ENCODE data around the gene RPRD1A. TPM values are rescaled to one million over a fixed set of nuclear protein-coding genes. Genes with fewer than 3 reads are reported as not detected.

Gene RPRD1A
- total and polyA plus RNA-seq, 9 of the 15 experiments (the other 6 are each of a cell fraction or from before 2014, with no cell fraction given): 30.2 to 142 (median 66.0) TPM

DNA sequence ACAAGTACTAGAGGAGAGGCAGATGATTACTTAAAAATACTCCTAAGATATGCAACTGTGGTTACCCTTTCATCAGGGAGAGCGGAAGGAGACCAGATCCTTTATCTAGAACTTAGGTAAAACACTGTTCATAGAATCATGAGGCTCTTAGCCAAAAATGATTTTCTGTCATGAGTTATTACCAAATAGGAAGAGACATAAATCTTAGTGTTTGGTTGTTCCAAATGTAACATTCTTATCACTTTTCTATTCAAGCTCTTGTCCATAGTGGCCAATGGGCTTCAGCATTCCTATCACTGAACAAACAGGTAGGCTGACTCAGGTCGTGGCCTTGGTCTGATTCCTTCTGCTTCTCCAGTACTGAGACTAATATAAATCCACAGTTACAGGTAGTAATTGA lies 38.5 kb downstream of the RPRD1A start:
- H3K9me3 ChIP-seq (replicated peaks; ENCODE audit: control insufficient read depth, insufficient read depth, low read depth, low read length): no peaks in the 10 kb centered on the region
- POLR2A ChIA-PET: interaction anchor here (0.6 to 1.8 kb wide), 2 partner anchors 11 to 19 kb away, joined by 3 to 4 read pairs; no protein-coding TSS in a partner anchor
- H3K79me2 ChIP-seq (ENCODE audit: control insufficient read depth, insufficient read depth, low read length): peaks cover 29% of the 10 kb centered on the region
- no peak overlapping the region for H3K4me2 ChIP-seq (ENCODE audit: insufficient read depth, low read length)
- CTCF ChIA-PET (ENCODE audit: low intra/inter-chr PET ratio): no interaction called here
- H4K20me1 ChIP-seq (replicated peaks; ENCODE audit: control insufficient read depth, insufficient read depth, low read length): no peaks in the 10 kb centered on the region
- ATAC-seq (no peak), DNase-seq (ENCODE audit: extremely low read depth in 1 of 4, low spot score in 3 of 4) (no peak), FAIRE-seq (no peak)
- H3K27me3 ChIP-seq (ENCODE audit: control insufficient read depth in 2 of 2, insufficient read depth in 2 of 2, low read length in 2 of 2): no peaks in the 10 kb centered on the region
- TF ChIP-seq ZNF23 (CRISPR knock-in tag; IDR thresholded peaks at IDR 0.05): no peak
- TF ChIP-seq, protein P1, sequence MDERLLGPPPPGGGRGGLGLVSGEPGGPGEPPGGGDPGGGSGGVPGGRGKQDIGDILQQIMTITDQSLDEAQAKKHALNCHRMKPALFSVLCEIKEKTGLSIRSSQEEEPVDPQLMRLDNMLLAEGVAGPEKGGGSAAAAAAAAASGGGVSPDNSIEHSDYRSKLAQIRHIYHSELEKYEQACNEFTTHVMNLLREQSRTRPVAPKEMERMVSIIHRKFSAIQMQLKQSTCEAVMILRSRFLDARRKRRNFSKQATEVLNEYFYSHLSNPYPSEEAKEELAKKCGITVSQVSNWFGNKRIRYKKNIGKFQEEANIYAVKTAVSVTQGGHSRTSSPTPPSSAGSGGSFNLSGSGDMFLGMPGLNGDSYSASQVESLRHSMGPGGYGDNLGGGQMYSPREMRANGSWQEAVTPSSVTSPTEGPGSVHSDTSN (CRISPR knock-in tag; IDR thresholded peaks at IDR 0.05; ENCODE audit: low read depth): no peak
- TF ChIP-seq, protein P1 (tag; conservative IDR thresholded peaks at IDR 0.05; ENCODE audit: low read depth): peak; percentile 47
- TF ChIP-seq MEIS2 (IDR thresholded peaks at IDR 0.05; ENCODE audit: partially characterized antibody): peak; percentile 66
- no peak for TF ChIP-seq NFYB (IDR thresholded peaks at IDR 0.05; ENCODE audit: extremely low read depth, insufficient read length)
- TF ChIP-seq BACH1 (tag; IDR thresholded peaks at IDR 0.05): peak; percentile 27; the same call in 1 of the 2 replicates
- BruUV-seq (replicated peaks): no TSS peak
- WGBS (ENCODE audit: insufficient coverage, low coverage, missing lambda C conversion rate): 70% methylated on average over 2 of the region's 2 CpGs
- H3K4me1 ChIP-seq (replicated peaks in 1 of 2; ENCODE audit: control insufficient read depth in 2 of 2, insufficient read depth in 2 of 2, low read length in 2 of 2): no peaks in the 10 kb centered on the region
- H3K9me1 ChIP-seq (ENCODE audit: control insufficient read depth, insufficient read depth, low read length): no peaks in the 10 kb centered on the region
- H3K36me3 ChIP-seq (ENCODE audit: control insufficient read depth, insufficient read depth, low read length): peaks cover 81% of the 10 kb centered on the region
- in situ Hi-C loops (cut with MboI): no loop called here
- H3K27ac ChIP-seq (ENCODE audit: extremely low read depth, low read depth, low read length): no peak overlapping the region; the same call in 2 of the 3 replicates
- intact Hi-C loops (cut with micrococcal nuclease): no loop called here
- no peak overlapping the region for H3K4me3 ChIP-seq
- no peak overlapping the region for H2AFZ ChIP-seq (ENCODE audit: low read depth, low read length)
- H3K9ac ChIP-seq (ENCODE audit: insufficient read depth in 1 of 2, low read depth in 2 of 2, low read length in 2 of 2): no peak overlapping the region
